CD4-positive, alpha-beta T cell (primary cell): ENCODE results near the gene PCGF3. TPM values are rescaled to one million over a fixed set of nuclear protein-coding genes. Genes with fewer than 3 reads are reported as not detected.
"Not testable (repeated sequence)": the region's sequence is repeated elsewhere in the genome, so short reads cannot be mapped to it uniquely, and the experiment has no call there.

Source experiments
- ATAC-seq: fragments of 200-7000 bp; cut with Tn5 transposase; one replicate; pipeline ENCODE4 v1.10.0; 2022; ENCODE audit warnings: mild to moderate bottlenecking; ENCODE audit not compliant: poor library complexity
- CTCF ChIA-PET: fragments of 350-600 bp; sonication (Branson Sonifier 250); formaldehyde crosslinking; loops from one replicate; lab custom pipeline; 2021; ENCODE audit warnings: antibody characterized with exemption, inconsistent platforms; lab: Charles Lee
- POLR2A ChIA-PET: fragments of 350-600 bp; sonication (Branson Sonifier 250); formaldehyde crosslinking; loops from one replicate; lab custom pipeline; 2021; ENCODE audit warnings: antibody characterized with exemption, inconsistent platforms; lab: Charles Lee
- DNase-seq, 14 experiments: peaks; one replicate each; pipeline ENCODE4 v3.0.0-alpha.2; 2013 to 2020; ENCODE audit warnings: mixed read lengths in 2 of 14
- H3K27ac ChIP-seq, 2 donors: one replicate each; pipeline versions ENCODE4 v1.5.1 to v1.7.0; 2013; ENCODE audit warnings: low read length in 2 of 2, low read depth in 1 of 2, mild to moderate bottlenecking in 1 of 2
- H3K27me3 ChIP-seq, 2 experiments: 1 replicate in 1 of 2; 2 replicates in 1 of 2; pipeline versions ENCODE4 v1.6.1 to v1.7.0; 2013; ENCODE audit warnings: low read length in 2 of 2, control low read depth in 1 of 2, mild to moderate bottlenecking in 1 of 2, moderate library complexity in 1 of 2; ENCODE audit not compliant: insufficient read depth in 2 of 2, control insufficient read depth in 1 of 2
- H3K36me3 ChIP-seq: one replicate; pipeline ENCODE4 v1.6.1; 2013; ENCODE audit warnings: low read length, control low read depth; ENCODE audit not compliant: insufficient read depth
- H3K4me1 ChIP-seq: one replicate; pipeline ENCODE4 v1.6.1; 2013; ENCODE audit warnings: low read length, control low read depth; ENCODE audit not compliant: insufficient read depth
- H3K4me3 ChIP-seq: one replicate; pipeline ENCODE4 v1.5.1; 2013; ENCODE audit warnings: mild to moderate bottlenecking, low read length, moderate library complexity
- H3K9me3 ChIP-seq, 2 experiments: 1 replicate in 1 of 2; 2 replicates in 1 of 2; pipeline versions ENCODE4 v1.6.1 to v1.7.0; 2013; ENCODE audit warnings: low read length in 2 of 2, mild to moderate bottlenecking in 2 of 2, control low read depth in 1 of 2, moderate library complexity in 1 of 2; ENCODE audit not compliant: control insufficient read depth in 1 of 2, insufficient read depth in 1 of 2
- H3K27ac Mint-ChIP-seq: one replicate; pipeline ENCODE4 v1.8.0; 2020; ENCODE audit warnings: mixed read lengths
- H3K27me3 Mint-ChIP-seq: one replicate; pipeline ENCODE4 v1.8.0; 2021; ENCODE audit warnings: mixed read lengths
- H3K36me3 Mint-ChIP-seq: one replicate; pipeline ENCODE4 v1.8.0; 2021; ENCODE audit warnings: low read depth, mixed read lengths
- H3K4me1 Mint-ChIP-seq: one replicate; pipeline ENCODE4 v1.8.0; 2021; ENCODE audit warnings: low read depth, mixed read lengths
- H3K4me3 Mint-ChIP-seq: one replicate; pipeline ENCODE4 v1.8.0; 2020; ENCODE audit warnings: mild to moderate bottlenecking, mixed read lengths
- H3K9me3 Mint-ChIP-seq: one replicate; pipeline ENCODE4 v1.8.0; 2020; ENCODE audit warnings: mixed read lengths
- intact Hi-C, 2 experiments: fragments of 100-400 bp; cut with DNase I in 1 of 2; cut with micrococcal nuclease in 1 of 2; formaldehyde crosslinking; loops; one replicate each; pipeline versions ENCODE4 v1.15.1 to v1.9.0; 2023 to 2025; cut with DNase I, micrococcal nuclease
- total RNA-seq, 174 experiments: library from RNA in 2 of 174; stranded (reverse) in 2 of 174; gene quantifications; one replicate each; pipeline ENCODE4 v1.2.3 and lab custom pipeline; 2021 to 2026
- TF ChIP-seq, protein P1 (sequence below): fragments of 200-600 bp; IDR thresholded peaks from one replicate; pipeline ENCODE4 v1.8.0; 2022; ENCODE audit warnings: antibody characterized with exemption, mild to moderate bottlenecking

The PCGF3 gene
- total RNA-seq, 2 experiments from 2014 or later = 45.1 to 48.6 TPM

DNA sequence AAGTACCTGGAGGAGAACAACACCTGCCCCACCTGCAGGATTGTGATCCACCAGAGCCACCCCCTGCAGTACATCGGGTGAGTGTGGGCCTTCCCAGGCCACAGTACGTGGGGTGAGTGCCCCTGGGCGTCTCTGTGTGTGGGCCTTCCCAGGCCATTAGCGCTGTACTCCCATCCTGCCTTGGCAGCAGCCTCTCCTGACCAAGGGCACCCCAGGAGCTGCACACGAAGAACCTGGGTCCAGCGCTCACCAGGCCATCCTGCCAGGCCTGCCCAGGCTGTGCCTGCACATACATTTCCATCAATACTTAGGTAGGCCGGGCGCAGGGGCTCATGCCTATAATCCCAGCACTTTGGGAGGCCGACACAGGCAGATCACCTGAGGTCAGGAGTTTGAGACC lies 29.3 kb downstream of the PCGF3 start:
- TF ChIP-seq, protein P1, sequence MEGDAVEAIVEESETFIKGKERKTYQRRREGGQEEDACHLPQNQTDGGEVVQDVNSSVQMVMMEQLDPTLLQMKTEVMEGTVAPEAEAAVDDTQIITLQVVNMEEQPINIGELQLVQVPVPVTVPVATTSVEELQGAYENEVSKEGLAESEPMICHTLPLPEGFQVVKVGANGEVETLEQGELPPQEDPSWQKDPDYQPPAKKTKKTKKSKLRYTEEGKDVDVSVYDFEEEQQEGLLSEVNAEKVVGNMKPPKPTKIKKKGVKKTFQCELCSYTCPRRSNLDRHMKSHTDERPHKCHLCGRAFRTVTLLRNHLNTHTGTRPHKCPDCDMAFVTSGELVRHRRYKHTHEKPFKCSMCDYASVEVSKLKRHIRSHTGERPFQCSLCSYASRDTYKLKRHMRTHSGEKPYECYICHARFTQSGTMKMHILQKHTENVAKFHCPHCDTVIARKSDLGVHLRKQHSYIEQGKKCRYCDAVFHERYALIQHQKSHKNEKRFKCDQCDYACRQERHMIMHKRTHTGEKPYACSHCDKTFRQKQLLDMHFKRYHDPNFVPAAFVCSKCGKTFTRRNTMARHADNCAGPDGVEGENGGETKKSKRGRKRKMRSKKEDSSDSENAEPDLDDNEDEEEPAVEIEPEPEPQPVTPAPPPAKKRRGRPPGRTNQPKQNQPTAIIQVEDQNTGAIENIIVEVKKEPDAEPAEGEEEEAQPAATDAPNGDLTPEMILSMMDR = no peak

DNA sequence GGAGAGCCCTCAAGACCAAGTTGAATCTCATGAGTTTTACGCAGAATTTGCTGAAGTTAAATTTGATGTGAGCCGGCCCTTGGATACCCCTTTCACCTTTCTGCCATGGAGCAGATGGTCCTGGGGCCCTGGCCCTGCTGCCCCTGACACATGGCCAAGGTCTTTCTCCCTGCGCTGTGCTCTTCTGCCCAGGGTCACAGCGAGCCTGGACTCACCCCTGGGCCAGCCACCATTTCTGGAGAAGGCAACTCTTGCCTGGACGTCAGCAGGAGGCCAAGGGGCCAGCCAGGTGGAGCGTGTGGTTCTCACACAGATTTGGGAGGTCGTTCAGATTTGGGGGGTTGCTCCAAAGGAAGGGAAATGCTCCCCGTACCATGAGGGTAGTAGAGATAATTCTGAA lies 30.0 kb downstream of the PCGF3 start:
- peaks cover 52% of the 10 kb centered on the region for H3K36me3 Mint-ChIP-seq

More for the DNA sequence above, 29.3 kb downstream of the PCGF3 start:
- CTCF ChIA-PET = no interaction called here
- no peak overlapping the region for H3K4me3 Mint-ChIP-seq
- H3K9me3 ChIP-seq = peaks cover 0 to 6% of the 10 kb centered on the region in 2 experiments
- ATAC-seq = no peak
- POLR2A ChIA-PET = no interaction called here
- H3K27me3 Mint-ChIP-seq = no peaks in the 10 kb centered on the region
- H3K4me1 ChIP-seq = no peaks in the 10 kb centered on the region
- peaks cover 52% of the 10 kb centered on the region for H3K36me3 Mint-ChIP-seq
- no peaks in the 10 kb centered on the region for H3K4me1 Mint-ChIP-seq
- no peak for DNase-seq
- intact Hi-C loops = no loop called here
- no peak overlapping the region for H3K4me3 ChIP-seq
- H3K36me3 ChIP-seq = peaks cover 61% of the 10 kb centered on the region
- no peak overlapping the region for H3K27ac Mint-ChIP-seq
- no peaks in the 10 kb centered on the region for H3K9me3 Mint-ChIP-seq
- H3K27me3 ChIP-seq = no peaks in the 10 kb centered on the region
- H3K27ac ChIP-seq = no peak overlapping the region

DNA sequence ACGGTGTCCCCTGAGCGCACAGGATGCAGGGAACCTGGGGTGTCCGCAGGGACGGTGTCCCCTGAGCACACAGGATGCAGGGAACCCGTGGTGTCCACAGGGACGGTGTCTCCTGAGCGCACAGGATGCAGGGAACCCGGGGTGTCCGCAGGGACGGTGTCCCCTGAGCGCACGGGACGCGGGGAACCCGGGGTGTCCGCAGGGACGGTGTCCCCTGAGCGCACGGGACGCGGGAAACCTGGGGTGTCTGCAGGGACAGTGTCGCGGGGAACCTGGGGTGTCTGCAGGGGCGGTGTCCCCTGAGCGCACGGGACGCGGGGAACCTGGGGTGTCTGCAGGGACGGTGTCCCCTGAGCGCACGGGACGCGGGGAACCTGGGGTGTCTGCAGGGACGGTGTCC lies 30.9 kb downstream of the PCGF3 start:
- POLR2A ChIA-PET, CTCF ChIA-PET: not testable (repeated sequence)

More for the DNA sequence above, 30.0 kb downstream of the PCGF3 start:
- Mint-ChIP-seq H3K27ac (no peak overlapping the region), H3K9me3 (no peaks in the 10 kb centered on the region), H3K27me3 (no peaks in the 10 kb centered on the region), H3K4me3 (no peak overlapping the region), H3K4me1 (no peaks in the 10 kb centered on the region)
- no peak for ATAC-seq
- TF ChIP-seq, protein P1 = no peak
- CTCF ChIA-PET = no interaction called here
- peaks cover 63% of the 10 kb centered on the region for H3K36me3 ChIP-seq
- H3K4me1 ChIP-seq = no peaks in the 10 kb centered on the region
- intact Hi-C loops = no loop called here
- no peaks in the 10 kb centered on the region for H3K27me3 ChIP-seq
- no peak overlapping the region for H3K4me3 ChIP-seq
- no peak overlapping the region for H3K27ac ChIP-seq
- no peak for DNase-seq
- POLR2A ChIA-PET = no interaction called here
- H3K9me3 ChIP-seq = peaks cover 0 to 6% of the 10 kb centered on the region in 2 experiments

DNA sequence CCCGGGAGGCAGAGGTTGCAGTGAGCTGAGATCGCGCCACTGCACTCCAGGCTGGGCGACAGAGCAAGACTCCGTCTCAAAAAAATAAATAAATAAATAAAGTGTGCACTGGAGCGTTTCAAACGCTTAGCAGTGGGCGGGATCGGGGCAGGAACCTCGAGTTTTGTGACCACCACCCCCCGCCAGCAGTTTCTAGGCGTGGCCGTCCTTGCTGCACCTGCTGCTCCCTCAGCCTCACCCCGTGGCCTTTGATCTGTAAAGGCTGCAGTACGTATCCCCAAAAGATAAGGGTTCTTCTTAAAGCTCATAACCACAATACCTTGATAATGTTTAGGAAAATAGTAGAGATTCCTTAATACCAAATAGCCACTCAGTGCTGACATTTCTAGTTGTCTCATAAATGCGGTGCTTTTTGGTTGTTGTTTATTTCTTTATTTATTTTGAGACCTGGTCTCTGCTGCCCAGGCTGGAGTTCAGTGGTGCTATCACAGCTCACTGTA lies 33.2 kb downstream of the PCGF3 start:
- Mint-ChIP-seq H3K27ac (no peak overlapping the region), H3K4me1 (no peaks in the 10 kb centered on the region), H3K36me3 (peaks cover 45% of the 10 kb centered on the region), H3K27me3 (no peaks in the 10 kb centered on the region), H3K9me3 (no peaks in the 10 kb centered on the region), H3K4me3 (no peak overlapping the region)
- CTCF ChIA-PET = interaction anchor here (1.6 kb wide), 1 partner anchor 494 kb away, joined by 3 read pairs; no protein-coding TSS in a partner anchor
- TF ChIP-seq, protein P1 = no peak
- no peak for ATAC-seq
- no peak for DNase-seq
- H3K9me3 ChIP-seq = no peaks in the 10 kb centered on the region
- H3K4me3 ChIP-seq = no peak overlapping the region
- POLR2A ChIA-PET = no interaction called here
- peaks cover 6% of the 10 kb centered on the region for H3K4me1 ChIP-seq
- H3K27me3 ChIP-seq = no peaks in the 10 kb centered on the region
- H3K27ac ChIP-seq = no peak overlapping the region
- peaks cover 42% of the 10 kb centered on the region for H3K36me3 ChIP-seq
- intact Hi-C loops = no loop called here

More for the DNA sequence above, 30.9 kb downstream of the PCGF3 start:
- H3K27me3 ChIP-seq, H3K9me3 Mint-ChIP-seq, H3K27ac Mint-ChIP-seq, H3K27ac ChIP-seq, H3K4me3 ChIP-seq, intact Hi-C loops, H3K4me1 Mint-ChIP-seq, ATAC-seq, H3K4me3 Mint-ChIP-seq, H3K27me3 Mint-ChIP-seq, H3K4me1 ChIP-seq, H3K9me3 ChIP-seq, DNase-seq: not testable (repeated sequence)
- peaks cover 58% of the 10 kb centered on the region for H3K36me3 ChIP-seq
- peaks cover 48% of the 10 kb centered on the region for H3K36me3 Mint-ChIP-seq
